Astrocyte of the spinal cord (primary cell): ENCODE measurements around the gene TLR6.
A peak's percentile ranks its signal among the peaks of the same experiment; 100 is the strongest.

Experiments used
- DNase-seq: peaks from one replicate; pipeline ENCODE4 v3.0.0; 2011; ENCODE audit warnings: low read depth, low spot score
- H3K4me3 ChIP-seq: 2 replicates; pipeline ENCODE4 v1.5.1; 2011; ENCODE audit warnings: low read depth, mild to moderate bottlenecking, low read length, moderate library complexity
- CTCF ChIP-seq: IDR thresholded peaks from 2 replicates; pipeline ENCODE4 v1.5.1; 2012; ENCODE audit warnings: low read depth, mild to moderate bottlenecking, low read length, inconsistent platforms
- in situ Hi-C: cut with HindIII; loops from 2 replicates; pipeline ENCODE4 v1.10.0; 2017; ENCODE audit warnings: low sequenced_read_pairs

TLR6 gene

DNA sequence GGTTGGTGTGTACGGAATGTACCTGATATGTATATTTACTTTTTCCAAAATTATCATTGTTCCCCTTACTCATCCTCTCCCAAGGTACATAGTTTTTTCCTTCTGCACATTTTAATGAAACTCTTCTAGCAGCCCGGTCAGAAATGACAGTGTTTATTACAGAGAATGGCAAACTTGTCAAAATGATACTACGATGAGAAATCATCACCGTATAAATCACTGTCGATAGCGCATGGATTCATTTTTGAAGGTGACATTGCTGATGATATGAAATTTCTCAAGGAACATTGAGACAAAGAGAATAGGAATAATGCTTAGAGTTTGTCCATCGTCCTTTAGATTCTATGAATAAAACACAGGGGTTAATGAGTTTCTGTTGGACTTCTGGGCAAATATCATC lies 41.6 kb upstream of the TLR6 start:
- in situ Hi-C loops: no loop called here
- no peak overlapping the region for H3K4me3 ChIP-seq
- no peak for TF ChIP-seq CTCF
- no peak for DNase-seq

- DNase-seq: no peak
- no peak overlapping the region for H3K4me3 ChIP-seq
- in situ Hi-C loops: no loop called here
- TF ChIP-seq CTCF: no peak
Observed at GRCh38 chr4:38896940-38897339, 40.3 kb upstream of the TLR6 start.

- in situ Hi-C loops: no loop called here
- no peak for TF ChIP-seq CTCF
- no peak for DNase-seq
- H3K4me3 ChIP-seq: no peak overlapping the region
Observed at GRCh38 chr4:38894322-38894982, 37.8 kb upstream of the TLR6 start.

GRCh38 chr4:38891051-38891983 lies 34.7 kb upstream of the TLR6 start:
- no peak overlapping the region for H3K4me3 ChIP-seq
- no peak for TF ChIP-seq CTCF
- in situ Hi-C loops: no loop called here
- DNase-seq: no peak

DNA sequence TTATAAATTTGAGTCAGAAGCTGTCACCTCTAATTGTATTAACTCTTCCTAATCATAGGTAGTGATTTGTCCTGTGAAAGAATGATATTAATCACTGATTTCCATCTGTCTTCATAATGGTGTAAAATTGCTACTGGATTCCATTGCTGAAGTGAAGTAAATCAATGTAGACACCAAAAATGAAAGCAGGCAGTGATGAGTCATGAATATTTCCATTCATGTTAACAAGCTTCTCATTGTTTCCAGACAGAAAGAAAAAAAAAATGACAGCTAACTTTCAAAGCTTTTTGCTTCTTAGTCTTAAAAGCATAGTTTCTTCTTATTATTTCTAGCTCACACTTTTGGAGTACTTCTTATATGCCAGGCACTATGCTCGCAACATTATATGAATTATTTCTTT lies 32.5 kb upstream of the TLR6 start:
- in situ Hi-C loops: no loop called here
- no peak overlapping the region for H3K4me3 ChIP-seq
- peak; percentile 85 for DNase-seq
- TF ChIP-seq CTCF: no peak

DNA sequence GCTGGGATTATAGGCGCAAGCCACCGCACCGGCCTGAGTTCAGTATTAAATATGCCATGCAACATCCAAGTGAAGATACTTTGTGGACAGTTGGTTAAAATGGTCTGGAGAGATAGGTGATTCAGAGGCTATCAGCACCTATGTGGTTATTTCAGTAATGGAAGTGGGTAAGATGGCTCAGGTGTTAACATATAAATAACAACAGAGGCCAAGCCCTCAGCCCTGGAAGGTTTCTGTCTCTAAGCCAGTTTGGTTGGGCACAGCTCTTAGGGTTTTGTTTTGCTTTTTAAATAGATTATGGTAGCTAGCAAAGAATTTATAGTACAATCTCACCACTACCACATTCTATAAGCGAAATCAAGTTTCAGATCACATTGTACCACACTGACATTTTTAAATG lies 27.6 kb upstream of the TLR6 start:
- no peak for DNase-seq
- H3K4me3 ChIP-seq: no peak overlapping the region
- in situ Hi-C loops: no loop called here
- TF ChIP-seq CTCF: no peak
